Measurements from ENCODE around the gene HID1.

The HID1 gene

GRCh38 chr17:74951065-74951464, 21.5 kb downstream of the HID1 start:
- Histone ChIP-seq H3K4me3 (ENCODE audit: low read depth, low read length) (no peak overlapping the region), H3K27me3 (peaks cover 9% of the 10 kb centered on the region)
- DNase-seq: no peak

GRCh38 chr17:74950207-74950606, 22.4 kb downstream of the HID1 start:
- TF ChIP-seq CTCF (IDR thresholded peaks at IDR 0.05; ENCODE audit: low read depth, low read length): no peak
- no peak for DNase-seq
- H3K27me3 ChIP-seq: peaks cover 15% of the 10 kb centered on the region

More at GRCh38 chr17:74951065-74951464, 21.5 kb downstream of the HID1 start:
- no peak for TF ChIP-seq CTCF (IDR thresholded peaks at IDR 0.05; ENCODE audit: low read depth, low read length)
- no peaks in the 10 kb centered on the region for H3K36me3 ChIP-seq
- no peaks in the 10 kb centered on the region for H3K4me1 ChIP-seq
- no peaks in the 10 kb centered on the region for H3K9me3 ChIP-seq

GRCh38 chr17:74949455-74950115, 23.0 kb downstream of the HID1 start:
- H3K9me3 ChIP-seq: no peaks in the 10 kb centered on the region
- H3K4me3 ChIP-seq (ENCODE audit: low read depth, low read length): no peak overlapping the region
- no peak for TF ChIP-seq CTCF (IDR thresholded peaks at IDR 0.05; ENCODE audit: low read depth, low read length)
- peaks cover 18% of the 10 kb centered on the region for H3K27me3 ChIP-seq
- no peak for DNase-seq
- H3K36me3 ChIP-seq: no peaks in the 10 kb centered on the region
- H3K4me1 ChIP-seq: no peaks in the 10 kb centered on the region

More at GRCh38 chr17:74950207-74950606, 22.4 kb downstream of the HID1 start:
- Histone ChIP-seq H3K9me3 (no peaks in the 10 kb centered on the region), H3K4me1 (no peaks in the 10 kb centered on the region), H3K4me3 (ENCODE audit: low read depth, low read length) (no peak overlapping the region), H3K36me3 (no peaks in the 10 kb centered on the region)

- no peak for TF ChIP-seq CTCF (IDR thresholded peaks at IDR 0.05; ENCODE audit: low read depth, low read length)
- peaks cover 42% of the 10 kb centered on the region for H3K27me3 ChIP-seq
Observed at GRCh38 chr17:74947041-74947754, 25.4 kb downstream of the HID1 start.

GRCh38 chr17:74946641-74947040, 25.9 kb downstream of the HID1 start:
- DNase-seq: no peak
- H3K27me3 ChIP-seq: peaks cover 48% of the 10 kb centered on the region
- H3K4me3 ChIP-seq (ENCODE audit: low read depth, low read length): no peak overlapping the region
- H3K4me1 ChIP-seq: no peaks in the 10 kb centered on the region
- H3K9me3 ChIP-seq: no peaks in the 10 kb centered on the region
- no peaks in the 10 kb centered on the region for H3K36me3 ChIP-seq
- no peak for TF ChIP-seq CTCF (IDR thresholded peaks at IDR 0.05; ENCODE audit: low read depth, low read length)

More at GRCh38 chr17:74947041-74947754, 25.4 kb downstream of the HID1 start:
- Histone ChIP-seq H3K36me3 (no peaks in the 10 kb centered on the region), H3K4me1 (no peaks in the 10 kb centered on the region), H3K4me3 (ENCODE audit: low read depth, low read length) (no peak overlapping the region), H3K9me3 (no peaks in the 10 kb centered on the region)
- no peak for DNase-seq

GRCh38 chr17:74945543-74945942, 27.0 kb downstream of the HID1 start:
- no peak for DNase-seq
- H3K27me3 ChIP-seq: peaks cover 59% of the 10 kb centered on the region
- TF ChIP-seq CTCF (IDR thresholded peaks at IDR 0.05; ENCODE audit: low read depth, low read length): no peak

More at GRCh38 chr17:74945543-74945942, 27.0 kb downstream of the HID1 start:
- Histone ChIP-seq H3K4me1 (no peaks in the 10 kb centered on the region), H3K9me3 (no peaks in the 10 kb centered on the region), H3K4me3 (ENCODE audit: low read depth, low read length) (no peak overlapping the region), H3K36me3 (no peaks in the 10 kb centered on the region)
